ENCODE measurements around the gene DNAJB2.

DNA sequence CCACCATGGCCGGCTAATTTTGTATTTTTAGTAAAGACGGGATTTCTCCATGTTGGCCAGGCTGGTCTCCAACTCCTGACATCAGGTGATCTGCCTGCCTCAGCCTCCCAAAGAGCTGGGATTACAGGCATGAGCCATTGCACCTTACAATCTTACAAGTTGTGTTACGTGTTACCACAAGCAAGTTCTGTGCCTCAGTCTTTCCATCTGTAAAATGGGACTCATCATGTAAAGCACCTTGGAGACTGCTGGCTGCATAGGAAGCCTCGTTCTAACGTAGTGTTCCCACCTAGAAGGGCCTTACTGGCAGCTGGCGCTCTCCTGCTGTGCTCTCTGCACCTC is 10.0 kb downstream of the DNAJB2 start:
- TF ChIP-seq POLR2AphosphoS5 (IDR thresholded peaks at IDR 0.05; ENCODE audit: low read depth, low read length): no peak
- TF ChIP-seq, protein P1, sequence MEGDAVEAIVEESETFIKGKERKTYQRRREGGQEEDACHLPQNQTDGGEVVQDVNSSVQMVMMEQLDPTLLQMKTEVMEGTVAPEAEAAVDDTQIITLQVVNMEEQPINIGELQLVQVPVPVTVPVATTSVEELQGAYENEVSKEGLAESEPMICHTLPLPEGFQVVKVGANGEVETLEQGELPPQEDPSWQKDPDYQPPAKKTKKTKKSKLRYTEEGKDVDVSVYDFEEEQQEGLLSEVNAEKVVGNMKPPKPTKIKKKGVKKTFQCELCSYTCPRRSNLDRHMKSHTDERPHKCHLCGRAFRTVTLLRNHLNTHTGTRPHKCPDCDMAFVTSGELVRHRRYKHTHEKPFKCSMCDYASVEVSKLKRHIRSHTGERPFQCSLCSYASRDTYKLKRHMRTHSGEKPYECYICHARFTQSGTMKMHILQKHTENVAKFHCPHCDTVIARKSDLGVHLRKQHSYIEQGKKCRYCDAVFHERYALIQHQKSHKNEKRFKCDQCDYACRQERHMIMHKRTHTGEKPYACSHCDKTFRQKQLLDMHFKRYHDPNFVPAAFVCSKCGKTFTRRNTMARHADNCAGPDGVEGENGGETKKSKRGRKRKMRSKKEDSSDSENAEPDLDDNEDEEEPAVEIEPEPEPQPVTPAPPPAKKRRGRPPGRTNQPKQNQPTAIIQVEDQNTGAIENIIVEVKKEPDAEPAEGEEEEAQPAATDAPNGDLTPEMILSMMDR (IDR thresholded peaks at IDR 0.05): no peak
- TF ChIP-seq, protein P2, sequence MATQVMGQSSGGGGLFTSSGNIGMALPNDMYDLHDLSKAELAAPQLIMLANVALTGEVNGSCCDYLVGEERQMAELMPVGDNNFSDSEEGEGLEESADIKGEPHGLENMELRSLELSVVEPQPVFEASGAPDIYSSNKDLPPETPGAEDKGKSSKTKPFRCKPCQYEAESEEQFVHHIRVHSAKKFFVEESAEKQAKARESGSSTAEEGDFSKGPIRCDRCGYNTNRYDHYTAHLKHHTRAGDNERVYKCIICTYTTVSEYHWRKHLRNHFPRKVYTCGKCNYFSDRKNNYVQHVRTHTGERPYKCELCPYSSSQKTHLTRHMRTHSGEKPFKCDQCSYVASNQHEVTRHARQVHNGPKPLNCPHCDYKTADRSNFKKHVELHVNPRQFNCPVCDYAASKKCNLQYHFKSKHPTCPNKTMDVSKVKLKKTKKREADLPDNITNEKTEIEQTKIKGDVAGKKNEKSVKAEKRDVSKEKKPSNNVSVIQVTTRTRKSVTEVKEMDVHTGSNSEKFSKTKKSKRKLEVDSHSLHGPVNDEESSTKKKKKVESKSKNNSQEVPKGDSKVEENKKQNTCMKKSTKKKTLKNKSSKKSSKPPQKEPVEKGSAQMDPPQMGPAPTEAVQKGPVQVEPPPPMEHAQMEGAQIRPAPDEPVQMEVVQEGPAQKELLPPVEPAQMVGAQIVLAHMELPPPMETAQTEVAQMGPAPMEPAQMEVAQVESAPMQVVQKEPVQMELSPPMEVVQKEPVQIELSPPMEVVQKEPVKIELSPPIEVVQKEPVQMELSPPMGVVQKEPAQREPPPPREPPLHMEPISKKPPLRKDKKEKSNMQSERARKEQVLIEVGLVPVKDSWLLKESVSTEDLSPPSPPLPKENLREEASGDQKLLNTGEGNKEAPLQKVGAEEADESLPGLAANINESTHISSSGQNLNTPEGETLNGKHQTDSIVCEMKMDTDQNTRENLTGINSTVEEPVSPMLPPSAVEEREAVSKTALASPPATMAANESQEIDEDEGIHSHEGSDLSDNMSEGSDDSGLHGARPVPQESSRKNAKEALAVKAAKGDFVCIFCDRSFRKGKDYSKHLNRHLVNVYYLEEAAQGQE (IDR thresholded peaks at IDR 0.05; ENCODE audit: insufficient read depth in 1 of 2, low read depth in 2 of 2, low read length in 1 of 2): no peak

All from Panc1 (cell line).